Mesendoderm (in vitro differentiated cells): ENCODE measurements around the gene PABPC1L.

Source experiments
- DNase-seq: peaks from one replicate; pipeline ENCODE4 v3.0.0; 2013
- H2AK5ac ChIP-seq: 2 replicates; pipeline ENCODE4 v1.6.1; 2013; ENCODE audit warnings: low read length, inconsistent platforms
- H2BK120ac ChIP-seq: 2 replicates; pipeline ENCODE4 v1.6.1; 2013; ENCODE audit warnings: low read depth, mild to moderate bottlenecking, low read length, moderate library complexity, mixed read lengths
- H2BK15ac ChIP-seq: replicated peaks from 2 replicates; pipeline ENCODE4 v1.6.1; 2013; ENCODE audit warnings: low read depth, mild to moderate bottlenecking, moderate library complexity
- H2BK5ac ChIP-seq: 2 replicates; pipeline ENCODE4 v1.6.1; 2013; ENCODE audit warnings: low read length, inconsistent platforms
- H3K18ac ChIP-seq: 2 replicates; pipeline ENCODE4 v1.6.1; 2013; ENCODE audit warnings: mild to moderate bottlenecking, low read length, mixed read lengths
- H3K23ac ChIP-seq: one replicate; pipeline ENCODE4 v1.6.1; 2013; ENCODE audit warnings: low read length
- H3K27ac ChIP-seq: 2 replicates; pipeline ENCODE4 v1.5.1; 2013; ENCODE audit warnings: low read depth, mild to moderate bottlenecking, inconsistent platforms, low read length, moderate library complexity
- H3K27me3 ChIP-seq: 2 replicates; pipeline ENCODE4 v1.6.1; 2013; ENCODE audit warnings: low read length, control low read depth, mild to moderate bottlenecking, inconsistent platforms; ENCODE audit not compliant: insufficient read depth, poor library complexity
- H3K36me3 ChIP-seq: 2 replicates; pipeline ENCODE4 v1.6.1; 2013; ENCODE audit warnings: low read length, inconsistent platforms; ENCODE audit not compliant: control insufficient read depth, insufficient read depth
- H3K4ac ChIP-seq: one replicate; pipeline ENCODE4 v1.6.1; 2013; ENCODE audit warnings: low read depth, mild to moderate bottlenecking, low read length, moderate library complexity
- H3K4me1 ChIP-seq: 2 replicates; pipeline ENCODE4 v1.6.1; 2013; ENCODE audit warnings: low read depth, low read length, inconsistent platforms; ENCODE audit not compliant: control insufficient read depth
- H3K4me2 ChIP-seq: 2 replicates; pipeline ENCODE4 v1.6.1; 2013; ENCODE audit warnings: low read length
- H3K4me3 ChIP-seq: 2 replicates; pipeline ENCODE4 v1.5.1; 2013; ENCODE audit warnings: mild to moderate bottlenecking, low read length
- H3K56ac ChIP-seq: one replicate; pipeline ENCODE4 v1.6.1; 2013; ENCODE audit warnings: low read length
- H3K79me1 ChIP-seq: 2 replicates; pipeline ENCODE4 v1.6.1; 2013; ENCODE audit warnings: low read length, inconsistent platforms
- H3K79me2 ChIP-seq: 2 replicates; pipeline ENCODE4 v1.6.1; 2013; ENCODE audit warnings: mild to moderate bottlenecking, low read length; ENCODE audit not compliant: control insufficient read depth, insufficient read depth
- H3K9ac ChIP-seq: 2 replicates; pipeline ENCODE4 v1.6.1; 2013; ENCODE audit warnings: low read length, inconsistent platforms
- H4K5ac ChIP-seq: one replicate; pipeline ENCODE4 v1.6.1; 2013; ENCODE audit warnings: low read length
- H4K8ac ChIP-seq: one replicate; pipeline ENCODE4 v1.6.1; 2013; ENCODE audit warnings: low read depth, mild to moderate bottlenecking, control low read depth, low read length, moderate library complexity
- WGBS: extraction: QIAGEN DNeasy Blood & Tissue Kit; methylation state at CpG from one replicate; pipeline ENCODE4 v1.1.7; 2013; ENCODE audit warnings: low lambda C conversion rate, missing lambda C conversion rate; ENCODE audit not compliant: insufficient coverage; ENCODE audit errors: extremely low coverage; 5-methylcytosine and 5-hydroxymethylcytosine counted together

Gene PABPC1L

GRCh38 chr20:44960103-44960852 lies 50.4 kb downstream of the PABPC1L start, which contains the start of gene TOMM34:
Gene TOMM34, minus strand, starts transcription at chr20:44960397. Its CDS starts 64 bp downstream, at chr20:44960333.
- Histone ChIP-seq H3K4ac (no peak within 1 kb of the TSS), H4K8ac (no peak within 1 kb of the TSS), H3K79me1 (peaks cover 9% of the 10 kb centered on the region), H3K9ac (peak within 1 kb of the TSS; percentile 90), H3K23ac (no peak within 1 kb of the TSS), H4K5ac (no peak within 1 kb of the TSS), H3K18ac (peak within 1 kb of the TSS; percentile 81), H2BK120ac (no peak within 1 kb of the TSS), H3K79me2 (peaks cover 5% of the 10 kb centered on the region), H3K27ac (peak within 1 kb of the TSS; percentile 79), H3K36me3 (no peaks in the 10 kb centered on the region), H3K4me2 (peak within 1 kb of the TSS; percentile 92), H2BK15ac (no peak within 1 kb of the TSS), H3K4me1 (peaks cover 10% of the 10 kb centered on the region), H3K56ac (peak within 1 kb of the TSS; percentile 94), H2BK5ac (no peak within 1 kb of the TSS), H3K27me3 (no peaks in the 10 kb centered on the region), H2AK5ac (no peak within 1 kb of the TSS), H3K4me3 (peak within 1 kb of the TSS; percentile 77)
- WGBS = no CpG with 5 or more reads among the region's 60 CpGs
- peak; percentile 98 for DNase-seq

GRCh38 chr20:44961011-44961869 lies 51.4 kb downstream of the PABPC1L start:
- H4K5ac ChIP-seq = no peak overlapping the region
- H2BK120ac ChIP-seq = no peak overlapping the region
- H2BK5ac ChIP-seq = no peak overlapping the region
- no peak overlapping the region for H3K4me3 ChIP-seq
- WGBS = no CpG with 5 or more reads among the region's 4 CpGs
- no peaks in the 10 kb centered on the region for H3K36me3 ChIP-seq
- H4K8ac ChIP-seq = no peak overlapping the region
- no peak overlapping the region for H3K4me2 ChIP-seq
- H3K4me1 ChIP-seq = peaks cover 10% of the 10 kb centered on the region
- H3K9ac ChIP-seq = no peak overlapping the region
- H3K23ac ChIP-seq = no peak overlapping the region
- peak; percentile 87 for DNase-seq
- no peak overlapping the region for H3K56ac ChIP-seq
- H3K79me1 ChIP-seq = peaks cover 9% of the 10 kb centered on the region
- peaks cover 5% of the 10 kb centered on the region for H3K79me2 ChIP-seq
- no peak overlapping the region for H3K4ac ChIP-seq
- H2AK5ac ChIP-seq = no peak overlapping the region
- H3K18ac ChIP-seq = no peak overlapping the region
- no peaks in the 10 kb centered on the region for H3K27me3 ChIP-seq
- no peak overlapping the region for H2BK15ac ChIP-seq
- no peak overlapping the region for H3K27ac ChIP-seq

DNA sequence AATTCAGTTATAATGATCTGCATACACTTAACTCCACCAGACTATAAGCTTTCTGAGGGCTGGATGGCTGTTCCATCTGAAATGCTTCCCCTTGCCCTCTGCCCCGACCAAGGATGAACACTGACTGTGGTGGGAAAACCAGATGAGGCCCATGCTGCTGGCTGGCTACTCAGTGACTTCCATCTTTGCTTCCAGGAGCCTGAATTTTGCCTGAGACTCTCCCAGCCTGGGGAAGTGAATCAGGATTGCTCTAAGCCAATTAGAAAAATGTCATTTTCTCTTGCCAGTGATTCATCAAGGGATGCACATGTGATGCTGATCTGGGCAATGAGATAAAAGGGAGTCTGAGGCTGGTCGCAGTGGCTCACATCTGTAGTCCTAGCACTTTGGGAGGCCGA lies 52.0 kb downstream of the PABPC1L start:
- Histone ChIP-seq H3K9ac (no peak overlapping the region), H4K5ac (no peak overlapping the region), H2AK5ac (no peak overlapping the region), H3K18ac (no peak overlapping the region), H3K27ac (no peak overlapping the region), H4K8ac (no peak overlapping the region), H3K23ac (no peak overlapping the region), H2BK5ac (no peak overlapping the region), H3K36me3 (no peaks in the 10 kb centered on the region), H3K4me2 (no peak overlapping the region), H3K4me1 (peaks cover 10% of the 10 kb centered on the region), H3K4me3 (no peak overlapping the region), H2BK120ac (no peak overlapping the region), H2BK15ac (no peak overlapping the region), H3K4ac (no peak overlapping the region), H3K79me1 (peaks cover 11% of the 10 kb centered on the region), H3K56ac (no peak overlapping the region), H3K27me3 (no peaks in the 10 kb centered on the region), H3K79me2 (peaks cover 6% of the 10 kb centered on the region)
- DNase-seq = peak; percentile 74
- no CpG with 5 or more reads among the region's 3 CpGs for WGBS

GRCh38 chr20:44962483-44962882 lies 52.6 kb downstream of the PABPC1L start:
- Histone ChIP-seq H3K27me3 (no peaks in the 10 kb centered on the region), H3K79me1 (peaks cover 15% of the 10 kb centered on the region), H3K4ac (no peak overlapping the region), H3K27ac (no peak overlapping the region), H3K23ac (no peak overlapping the region), H3K18ac (no peak overlapping the region), H2BK15ac (no peak overlapping the region), H3K4me2 (no peak overlapping the region), H3K4me1 (peaks cover 15% of the 10 kb centered on the region), H4K8ac (no peak overlapping the region), H2BK120ac (no peak overlapping the region), H3K36me3 (no peaks in the 10 kb centered on the region), H3K9ac (no peak overlapping the region), H2BK5ac (no peak overlapping the region), H3K4me3 (no peak overlapping the region), H2AK5ac (no peak overlapping the region), H3K79me2 (peaks cover 12% of the 10 kb centered on the region), H3K56ac (no peak overlapping the region), H4K5ac (no peak overlapping the region)
- no CpG with 5 or more reads among the region's 3 CpGs for WGBS
- no peak for DNase-seq

- no peak overlapping the region for H3K56ac ChIP-seq
- no CpG with 5 or more reads among the region's 4 CpGs for WGBS
- no peak overlapping the region for H3K23ac ChIP-seq
- H3K4me3 ChIP-seq = no peak overlapping the region
- H3K4me1 ChIP-seq = peaks cover 14% of the 10 kb centered on the region
- H3K4ac ChIP-seq = no peak overlapping the region
- H3K18ac ChIP-seq = no peak overlapping the region
- H3K36me3 ChIP-seq = no peaks in the 10 kb centered on the region
- no peaks in the 10 kb centered on the region for H3K27me3 ChIP-seq
- H3K27ac ChIP-seq = no peak overlapping the region
- peak overlapping the region; percentile 15 for H2BK120ac ChIP-seq
- no peak overlapping the region for H2BK5ac ChIP-seq
- H3K9ac ChIP-seq = no peak overlapping the region
- peaks cover 14% of the 10 kb centered on the region for H3K79me1 ChIP-seq
- H3K4me2 ChIP-seq = no peak overlapping the region
- no peak overlapping the region for H4K8ac ChIP-seq
- no peak overlapping the region for H2BK15ac ChIP-seq
- H3K79me2 ChIP-seq = peaks cover 12% of the 10 kb centered on the region
- no peak for DNase-seq
- H2AK5ac ChIP-seq = no peak overlapping the region
- no peak overlapping the region for H4K5ac ChIP-seq
These were observed 53.7 kb downstream of the PABPC1L start for GRCh38 chr20:44963325-44964215.
